GM23338 (cell line): ENCODE results near the gene CACNA2D3. TPM values are rescaled to one million over a fixed set of nuclear protein-coding genes. Genes with fewer than 3 reads are reported as not detected.

Source experiments
- ATAC-seq: fragments of 200-7000 bp; cut with Tn5 transposase; 3 replicates; pipeline ENCODE4 v1.9.1; 2020
- DNase-seq: peaks from one replicate; pipeline ENCODE4 v3.0.0-alpha.2; 2015; ENCODE audit warnings: low spot score
- H2AFZ ChIP-seq: fragments of 200-600 bp; sonication (generic); 2 replicates; pipeline ENCODE4 v1.8.0; 2016; ENCODE audit warnings: antibody characterized with exemption, mild to moderate bottlenecking, moderate library complexity
- H3F3A ChIP-seq: fragments of 200-600 bp; sonication (generic); replicated peaks from 2 replicates; pipeline ENCODE4 v1.8.0; 2017; ENCODE audit warnings: antibody characterized with exemption, mixed run types, low read depth
- H3K27ac ChIP-seq: fragments of 200-600 bp; sonication (generic); 2 replicates; pipeline ENCODE4 v1.6.1; 2016; ENCODE audit warnings: low read depth
- H3K27me3 ChIP-seq: fragments of 200-600 bp; sonication (generic); 2 replicates; pipeline ENCODE4 v1.8.0; 2016; ENCODE audit warnings: mild to moderate bottlenecking, mixed run types, moderate library complexity; ENCODE audit not compliant: insufficient read depth
- H3K36me3 ChIP-seq: fragments of 200-600 bp; sonication (generic); 2 replicates; pipeline ENCODE4 v1.8.0; 2016; ENCODE audit warnings: mild to moderate bottlenecking; ENCODE audit not compliant: insufficient read depth
- H3K4me1 ChIP-seq: fragments of 200-600 bp; sonication (generic); 2 replicates; pipeline ENCODE4 v1.8.0; 2016; ENCODE audit warnings: mild to moderate bottlenecking, moderate library complexity; ENCODE audit not compliant: insufficient read depth
- H3K4me2 ChIP-seq: fragments of 200-600 bp; sonication (generic); 2 replicates; pipeline ENCODE4 v1.7.1; 2017; ENCODE audit warnings: mixed run types
- H3K4me3 ChIP-seq: fragments of 200-600 bp; sonication (generic); 2 replicates; pipeline ENCODE4 v1.6.1; 2016; ENCODE audit warnings: mixed run types
- H3K79me2 ChIP-seq: fragments of 200-600 bp; sonication (generic); replicated peaks from 2 replicates; pipeline ENCODE4 v1.8.0; 2017; ENCODE audit warnings: mild to moderate bottlenecking; ENCODE audit not compliant: insufficient read depth
- H3K9me2 ChIP-seq: fragments of 200-600 bp; sonication (generic); 2 replicates; pipeline ENCODE4 v1.8.0; 2017; ENCODE audit not compliant: insufficient read depth
- H4K20me1 ChIP-seq: fragments of 200-600 bp; sonication (generic); replicated peaks from 2 replicates; pipeline ENCODE4 v1.8.0; 2017; ENCODE audit warnings: mild to moderate bottlenecking; ENCODE audit not compliant: insufficient read depth
- H3K27ac Mint-ChIP-seq: 2 replicates; pipeline ENCODE4 v1.8.0; 2020; ENCODE audit warnings: inconsistent platforms, mild to moderate bottlenecking, moderate library complexity, mixed read lengths
- H3K27me3 Mint-ChIP-seq: 3 replicates; pipeline ENCODE4 v1.8.0; 2022; ENCODE audit warnings: low read depth, mild to moderate bottlenecking, moderate library complexity, mixed read lengths, inconsistent platforms; ENCODE audit not compliant: insufficient read depth, poor library complexity
- H3K36me3 Mint-ChIP-seq: 3 replicates; pipeline ENCODE4 v1.8.0; 2021; ENCODE audit warnings: low read depth, mild to moderate bottlenecking, inconsistent platforms, moderate library complexity, mixed read lengths
- H3K4me1 Mint-ChIP-seq: 3 replicates; pipeline ENCODE4 v1.8.0; 2020; ENCODE audit warnings: mild to moderate bottlenecking, inconsistent platforms, mixed read lengths
- H3K4me3 Mint-ChIP-seq: 3 replicates; pipeline ENCODE4 v1.8.0; 2021; ENCODE audit warnings: moderate library complexity, mild to moderate bottlenecking, inconsistent platforms, mixed read lengths
- H3K9me3 Mint-ChIP-seq: 3 replicates; pipeline ENCODE4 v1.8.0; 2020; ENCODE audit warnings: moderate library complexity, mild to moderate bottlenecking, inconsistent platforms, mixed read lengths
- CREB1 ChIP-seq: fragments of 250-450 bp; sonication (Bioruptor Pico); IDR thresholded peaks from 2 replicates; pipeline ENCODE4 v1.5.0; 2020; ENCODE audit warnings: low read depth, mild to moderate bottlenecking, moderate library complexity
- CTCF ChIP-seq, 2 experiments: fragments of 200-600 bp in 1 of 2; sonication (generic) in 1 of 2; conservative IDR thresholded peaks; 2 replicates each; pipeline versions ENCODE4 v1.5.1 to v1.6.1; 2016 to 2017; ENCODE audit warnings: antibody characterized with exemption in 2 of 2, low read depth in 2 of 2, mild to moderate bottlenecking in 2 of 2, moderate library complexity in 1 of 2
- ETS1 ChIP-seq: IDR thresholded peaks from 2 replicates; pipeline ENCODE4 v1.6.1; 2016; ENCODE audit warnings: antibody characterized with exemption
- EZH2 ChIP-seq: fragments of 200-600 bp; sonication (generic); IDR thresholded peaks from one replicate; pipeline ENCODE4 v1.8.0; 2017; ENCODE audit warnings: antibody characterized with exemption, mild to moderate bottlenecking, low read depth; ENCODE audit not compliant: unreplicated experiment
- EZH2phosphoT487 ChIP-seq: fragments of 200-600 bp; sonication (generic); IDR thresholded peaks from one replicate; pipeline ENCODE4 v1.8.1; 2018; ENCODE audit warnings: antibody characterized with exemption; ENCODE audit not compliant: unreplicated experiment
- JUNB ChIP-seq: IDR thresholded peaks from one replicate; pipeline ENCODE4 v1.6.1; 2016; ENCODE audit warnings: antibody characterized with exemption; ENCODE audit not compliant: unreplicated experiment
- NANOG ChIP-seq: IDR thresholded peaks from 2 replicates; pipeline ENCODE4 v1.6.1; 2016; ENCODE audit warnings: antibody characterized with exemption, borderline replicate concordance
- POLR2AphosphoS5 ChIP-seq: IDR thresholded peaks from 2 replicates; pipeline ENCODE4 v1.6.1; 2016; ENCODE audit warnings: antibody characterized with exemption, low read depth
- REST ChIP-seq: IDR thresholded peaks from one replicate; pipeline ENCODE4 v1.6.1; 2018; ENCODE audit warnings: antibody characterized with exemption; ENCODE audit not compliant: unreplicated experiment
- STAT1 ChIP-seq: IDR thresholded peaks from one replicate; pipeline ENCODE4 v1.6.1; 2016; ENCODE audit warnings: antibody characterized with exemption; ENCODE audit not compliant: unreplicated experiment
- ZNF114 ChIP-seq: fragments of 250-450 bp; sonication (Bioruptor Pico); IDR thresholded peaks from 2 replicates; pipeline ENCODE4 v1.5.0; 2020; ENCODE audit warnings: mild to moderate bottlenecking, moderate library complexity
- ZNF331 ChIP-seq: fragments of 250-450 bp; sonication (Bioruptor Pico); IDR thresholded peaks from 2 replicates; pipeline ENCODE4 v1.5.0; 2020; ENCODE audit warnings: low read depth, mild to moderate bottlenecking, moderate library complexity
- ZNF462 ChIP-seq: fragments of 250-450 bp; sonication (Bioruptor Pico); IDR thresholded peaks from 2 replicates; pipeline ENCODE4 v1.5.0; 2020; ENCODE audit warnings: mild to moderate bottlenecking, moderate library complexity
- polyA plus RNA-seq: library from polyadenylated mRNA; unstranded; fragments of >200 nt; fragmentation: Nextera tagmentation; extraction: Ambion mirVana; gene quantifications from 2 replicates; pipeline ENCODE4 v1.2.1, GENCODE V29; 2016
- total RNA-seq: library from RNA; depleted of rRNA; stranded (reverse); fragments of >200 nt; shearing (Covaris generic); gene quantifications from 2 replicates; pipeline ENCODE4 v1.2.3, GENCODE V29; 2014

The CACNA2D3 gene
- total and polyA plus RNA-seq, 2 experiments from 2014 or later: 2.2 to 2.3 TPM

- Histone ChIP-seq H3K36me3 (no peaks in the 10 kb centered on the region), H3K4me3 (no peak overlapping the region), H3K9me2 (no peaks in the 10 kb centered on the region), H3K4me1 (peaks cover 12% of the 10 kb centered on the region), H3K27me3 (no peaks in the 10 kb centered on the region), H3K4me2 (no peak overlapping the region), H3K27ac (no peak overlapping the region), H2AFZ (no peak overlapping the region), H3F3A (no peaks in the 10 kb centered on the region), H4K20me1 (no peaks in the 10 kb centered on the region), H3K79me2 (no peaks in the 10 kb centered on the region)
- TF ChIP-seq EZH2: no peak
- TF ChIP-seq ETS1: no peak
- TF ChIP-seq STAT1: no peak
- no peak for TF ChIP-seq NANOG
- no peak for TF ChIP-seq CTCF (conservative IDR thresholded peaks at IDR 0.05; ENCODE audit: low read depth in 2 of 2)
- no peak for TF ChIP-seq ZNF114 (CRISPR knock-in tag)
- TF ChIP-seq EZH2phosphoT487: no peak
- TF ChIP-seq JUNB: no peak
- no peak for TF ChIP-seq CREB1
- no peak for TF ChIP-seq REST
- no peak for TF ChIP-seq ZNF462 (CRISPR knock-in tag)
- TF ChIP-seq ZNF331: no peak
- TF ChIP-seq POLR2AphosphoS5: no peak
- Mint-ChIP-seq H3K4me1 (peaks cover 13% of the 10 kb centered on the region), H3K4me3 (no peak overlapping the region), H3K9me3 (no peaks in the 10 kb centered on the region; the same call in 2 of the 3 replicates), H3K27ac (no peak overlapping the region), H3K36me3 (peaks cover 4% of the 10 kb centered on the region), H3K27me3 (no peaks in the 10 kb centered on the region)
- DNase-seq (no peak), ATAC-seq (no peak)
These were observed 648.7 kb downstream of the CACNA2D3 start for GRCh38 chr3:54771050-54771449.
